CMK (cell line): ENCODE measurements around the gene SYT13.

Experiments used
- DNase-seq: peaks from one replicate; pipeline ENCODE4 v3.0.0-alpha.2; 2010; ENCODE audit warnings: low read depth

The SYT13 gene

GRCh38 chr11:45248501-45249011 lies 37.6 kb downstream of the SYT13 start:
- DNase-seq = no peak

DNA sequence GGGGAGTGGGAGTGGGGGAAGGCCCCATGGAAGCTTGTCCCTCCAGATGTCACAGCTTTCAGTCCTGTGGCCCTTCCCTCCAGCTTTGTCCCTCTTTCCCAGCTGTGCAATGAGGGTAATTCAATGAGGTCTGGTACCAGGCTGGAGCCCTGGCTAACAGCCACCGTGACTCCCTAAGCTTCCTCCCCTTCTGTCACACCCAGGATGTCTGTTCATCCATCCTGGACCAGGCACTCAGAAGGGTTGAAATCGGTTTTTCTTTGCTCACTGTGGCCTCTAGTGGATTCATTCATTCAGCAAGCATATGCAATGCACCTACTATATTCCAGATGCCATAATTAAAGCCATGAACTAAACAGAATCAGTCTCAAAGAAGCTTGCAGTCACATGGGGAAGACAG lies 38.7 kb downstream of the SYT13 start:
- DNase-seq = no peak

DNA sequence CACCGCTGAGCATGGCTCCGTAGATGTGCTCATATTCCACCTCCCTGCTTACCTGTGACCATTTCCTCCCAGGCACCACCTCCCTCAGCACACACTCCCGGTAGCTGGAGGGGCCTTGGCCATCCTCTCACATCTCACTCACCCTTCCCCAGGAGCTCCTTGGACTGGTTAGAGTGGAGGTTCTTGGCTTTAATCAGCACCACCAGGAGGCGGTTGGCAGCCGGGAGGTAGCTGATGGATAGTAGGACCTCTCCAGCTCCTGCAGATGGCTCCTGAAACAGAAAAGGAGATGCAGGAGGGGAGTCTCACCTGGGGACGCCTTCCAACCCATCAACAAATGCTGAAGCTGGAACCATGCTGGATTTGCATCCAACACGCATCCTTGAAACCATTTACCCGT lies 39.9 kb downstream of the SYT13 start:
- no peak for DNase-seq

DNA sequence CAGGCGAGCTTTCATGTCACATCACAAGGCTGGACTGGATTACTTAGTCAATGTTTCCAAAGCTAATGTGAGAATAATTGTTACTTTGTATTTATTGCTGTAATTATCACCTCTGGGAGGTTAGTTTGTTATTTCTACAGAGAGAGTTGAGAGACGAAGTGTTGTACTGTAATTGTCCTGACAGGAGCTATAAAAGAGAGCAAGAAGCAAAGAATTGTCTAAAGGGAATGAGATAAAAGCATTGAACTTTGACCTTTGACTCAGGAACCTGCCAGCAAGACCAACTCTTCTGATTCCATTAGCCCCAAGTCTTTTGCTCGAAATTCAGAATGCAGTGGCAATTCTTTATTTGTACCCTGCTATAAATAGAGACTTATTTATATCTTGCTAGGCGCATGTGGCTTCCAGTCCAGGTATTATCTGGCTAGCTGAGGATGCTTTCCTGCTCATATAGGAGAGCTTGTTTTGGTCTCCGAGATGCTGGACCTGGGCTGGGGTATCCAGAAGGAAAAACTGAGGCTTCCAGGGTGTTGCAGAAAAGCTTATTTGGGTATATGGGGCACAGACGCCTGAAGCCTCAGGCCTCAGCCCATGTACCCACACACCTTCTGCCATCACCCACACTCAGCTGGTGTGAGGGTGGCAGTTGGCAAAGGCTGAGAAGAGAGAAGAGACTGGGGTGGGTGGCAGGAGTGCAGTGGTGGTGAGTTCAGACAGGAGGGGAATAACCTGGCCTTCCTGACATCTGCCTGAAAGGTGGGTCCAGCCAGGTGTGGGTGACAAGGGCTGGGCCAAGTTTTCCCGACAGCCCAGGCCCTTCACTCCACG lies 40.7 kb downstream of the SYT13 start:
- no peak for DNase-seq

DNA sequence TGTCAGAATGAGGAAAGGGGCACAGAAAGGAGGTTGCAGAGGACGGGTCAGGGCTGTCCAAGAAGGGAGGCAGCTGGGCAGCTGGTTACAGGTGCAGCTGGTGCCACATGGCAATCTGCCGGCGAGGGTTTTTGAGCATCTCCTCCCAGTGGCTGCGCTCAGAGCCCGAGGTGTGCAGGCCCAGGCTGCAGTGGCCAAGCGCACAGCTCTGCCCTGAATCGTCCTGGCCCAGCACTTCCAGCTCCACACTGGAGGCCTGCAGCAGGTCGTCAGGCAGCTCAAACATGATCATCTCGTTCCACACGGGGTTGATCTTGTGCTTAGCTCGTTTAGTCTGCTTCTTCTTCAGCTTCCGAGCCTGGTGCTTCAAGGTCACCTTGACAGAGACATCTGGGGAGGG lies 42.2 kb downstream of the SYT13 start:
- no peak for DNase-seq

GRCh38 chr11:45239733-45240132 lies 46.4 kb downstream of the SYT13 start:
- DNase-seq = no peak

DNA sequence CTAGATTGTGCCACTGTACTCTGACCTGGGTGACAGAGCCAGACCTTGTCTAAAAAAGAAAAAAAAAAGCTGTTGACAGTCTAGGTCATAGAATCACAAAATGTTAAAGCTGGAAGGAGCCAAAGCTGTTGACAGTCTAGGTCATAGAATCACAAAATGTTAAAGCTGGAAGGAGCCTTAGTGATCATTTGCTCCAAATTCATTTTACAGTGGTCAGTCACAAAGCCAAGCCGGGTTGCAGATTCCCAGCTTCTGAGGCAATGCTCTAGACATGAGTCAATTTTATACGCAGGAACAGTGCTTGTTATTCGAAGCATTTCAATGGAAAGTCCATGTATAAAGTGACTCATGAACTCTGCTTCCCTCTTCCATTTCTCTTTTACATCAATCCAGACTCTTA lies 47.4 kb downstream of the SYT13 start:
- DNase-seq = no peak

DNA sequence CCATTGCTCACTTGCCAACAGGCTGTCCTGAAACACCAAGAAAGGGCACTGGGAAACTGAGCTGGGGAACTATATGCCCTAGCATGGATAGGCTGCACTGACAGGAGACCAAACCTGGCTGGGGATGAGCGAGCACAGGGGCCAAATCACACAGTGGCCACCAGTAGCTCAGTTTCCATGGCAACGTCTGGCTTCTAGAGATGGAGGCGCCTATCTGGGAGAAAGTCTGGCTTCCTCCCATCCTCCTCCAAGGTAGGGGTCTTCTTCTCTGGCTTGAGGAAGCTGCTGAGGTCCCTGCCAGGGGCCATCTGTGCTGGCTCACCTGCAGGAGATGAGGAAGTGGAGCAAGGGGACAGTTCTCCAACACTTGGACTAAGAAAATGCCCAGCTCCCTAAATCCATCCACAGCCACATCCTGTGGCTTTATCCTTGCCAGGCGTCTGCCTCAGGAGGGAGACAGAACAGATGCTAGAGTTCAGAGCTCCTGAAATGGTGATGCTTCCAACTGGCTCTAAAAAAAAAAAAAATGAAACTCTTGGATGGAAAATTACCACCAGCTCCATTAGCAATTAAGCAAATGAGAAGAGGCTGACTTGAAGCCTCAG lies 48.3 kb downstream of the SYT13 start:
- DNase-seq = no peak

DNA sequence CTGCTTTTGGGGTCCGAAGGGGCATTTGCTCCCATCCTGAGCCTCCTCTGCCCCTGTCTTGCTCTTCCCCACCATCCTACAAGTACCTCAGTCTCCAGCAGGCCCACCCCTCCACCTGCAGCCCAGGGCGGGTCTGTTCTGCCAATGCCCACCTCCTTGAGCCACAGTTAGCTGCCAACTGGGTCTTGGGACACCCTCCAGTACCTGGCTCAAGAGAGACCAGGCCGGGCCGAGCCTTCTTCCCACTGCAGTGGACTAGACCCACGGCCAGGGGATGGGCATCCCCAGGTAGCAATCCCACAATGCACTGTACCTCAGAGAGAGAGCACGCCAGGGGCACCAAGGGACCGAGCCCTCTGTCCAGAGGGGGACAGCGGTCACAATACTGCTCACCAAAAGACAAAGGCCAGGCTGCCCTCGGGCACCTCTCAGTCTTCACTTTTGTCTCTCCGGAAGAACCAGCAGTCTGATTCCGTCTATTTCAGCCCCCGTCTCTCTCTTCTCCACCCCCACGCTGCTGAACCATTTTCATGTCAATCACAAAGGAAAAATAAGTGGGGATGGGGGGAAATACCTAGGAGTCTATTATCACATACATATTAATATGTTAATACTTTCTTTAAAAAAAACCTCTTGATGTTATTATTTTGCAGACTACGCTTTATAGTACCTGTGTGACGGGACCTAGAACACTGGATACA lies 51.7 kb downstream of the SYT13 start:
- no peak for DNase-seq

GRCh38 chr11:45233804-45234170 lies 52.4 kb downstream of the SYT13 start:
- no peak for DNase-seq

- DNase-seq = peak; percentile 43
Observed at GRCh38 chr11:45233121-45233803, 52.9 kb downstream of the SYT13 start.

- DNase-seq = no peak
Observed at GRCh38 chr11:45232341-45233080, 53.6 kb downstream of the SYT13 start.

- peak; percentile 38 for DNase-seq
Observed at GRCh38 chr11:45229401-45230020, 56.6 kb downstream of the SYT13 start.

DNA sequence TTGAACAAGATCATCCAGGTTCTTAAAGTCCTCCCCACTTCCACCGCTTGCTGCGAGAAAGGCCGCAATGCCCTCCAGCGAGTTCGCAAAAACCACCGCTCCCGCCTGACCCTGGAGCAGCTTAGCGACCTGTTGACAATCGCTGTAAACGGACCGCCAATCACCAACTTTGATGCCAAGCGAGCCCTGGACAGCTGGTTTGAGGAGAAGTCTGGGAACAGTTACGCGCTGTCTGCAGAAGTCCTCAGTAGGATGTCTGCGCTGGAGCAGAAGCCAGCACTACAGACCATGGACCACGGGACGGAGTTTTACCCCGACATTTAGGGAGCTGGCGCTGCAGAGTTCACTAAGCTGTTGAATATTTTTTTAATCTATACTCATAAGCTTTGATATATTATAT lies 58.3 kb downstream of the SYT13 start:
- no peak for DNase-seq

DNA sequence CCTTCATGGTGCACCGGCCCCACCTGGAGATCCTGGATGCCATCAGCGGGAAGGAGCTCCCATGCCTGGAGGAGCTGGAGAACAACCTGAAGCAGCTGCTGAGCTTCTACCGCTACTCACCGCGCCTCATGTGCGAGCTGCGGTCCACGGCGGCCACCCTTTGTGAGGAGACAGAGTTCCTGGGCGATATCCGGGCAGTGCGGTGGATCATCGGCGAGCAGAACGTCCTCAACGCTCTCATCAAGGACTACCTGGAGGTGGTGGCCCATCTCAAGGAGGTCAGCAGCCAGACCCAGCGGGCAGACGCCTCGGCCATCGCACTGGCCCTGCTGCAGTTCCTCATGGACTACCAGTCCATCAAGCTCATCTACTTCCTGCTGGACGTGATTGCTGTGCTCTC lies 59.2 kb downstream of the SYT13 start:
- DNase-seq = no peak

DNA sequence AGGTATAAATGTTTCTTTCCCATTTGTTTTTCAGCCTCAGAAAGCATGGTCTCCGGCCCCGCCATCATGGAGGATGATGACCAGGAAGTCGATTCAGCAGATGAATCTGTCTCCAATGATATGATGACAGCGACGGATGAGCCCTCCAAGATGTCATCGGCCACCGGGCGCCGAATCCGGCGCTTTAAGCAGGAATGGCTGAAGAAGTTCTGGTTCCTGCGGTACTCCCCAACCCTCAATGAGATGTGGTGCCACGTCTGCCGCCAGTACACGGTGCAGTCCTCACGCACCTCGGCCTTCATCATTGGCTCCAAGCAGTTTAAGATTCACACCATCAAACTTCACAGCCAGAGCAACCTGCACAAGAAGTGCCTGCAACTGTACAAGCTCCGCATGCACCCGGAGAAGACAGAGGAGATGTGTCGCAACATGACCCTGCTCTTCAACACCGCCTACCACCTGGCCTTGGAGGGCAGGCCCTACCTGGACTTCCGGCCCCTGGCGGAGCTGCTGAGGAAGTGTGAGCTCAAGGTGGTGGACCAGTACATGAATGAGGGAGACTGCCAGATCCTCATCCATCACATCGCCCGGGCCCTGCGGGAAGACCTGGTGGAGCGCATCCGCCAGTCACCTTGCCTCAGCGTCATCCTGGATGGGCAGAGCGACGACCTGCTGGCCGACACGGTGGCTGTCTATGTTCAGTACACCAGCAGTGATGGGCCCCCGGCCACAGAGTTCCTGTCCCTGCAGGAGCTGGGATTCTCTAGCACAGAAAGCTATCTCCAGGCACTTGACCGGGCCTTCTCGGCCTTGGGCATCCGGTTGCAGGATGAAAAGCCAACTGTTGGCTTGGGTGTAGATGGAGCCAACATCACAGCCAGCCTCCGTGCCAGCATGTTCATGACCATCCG lies 59.9 kb downstream of the SYT13 start:
- DNase-seq = no peak

- no peak for DNase-seq
Observed at GRCh38 chr11:45225277-45225676, 60.9 kb downstream of the SYT13 start.

DNA sequence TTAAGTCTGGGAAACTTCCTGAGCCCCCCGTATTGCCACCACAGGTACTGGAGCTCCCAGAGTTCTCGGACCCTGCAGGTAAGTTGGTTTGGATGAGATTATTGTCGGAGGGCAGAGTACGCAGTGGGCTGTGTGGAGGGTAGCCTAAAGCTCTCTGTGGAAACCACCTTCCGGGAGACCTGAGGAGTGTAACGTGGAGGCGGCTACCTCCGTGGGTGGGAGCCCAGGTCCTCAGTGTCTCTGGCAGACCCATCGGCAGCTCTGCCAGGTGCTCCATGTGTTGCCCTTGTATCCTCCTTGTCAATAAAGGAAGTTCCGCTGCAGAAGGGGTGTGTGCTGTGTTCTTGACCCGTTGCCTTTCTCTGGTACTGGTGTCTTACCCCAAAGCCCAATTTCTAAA lies 61.4 kb downstream of the SYT13 start:
- DNase-seq = no peak

GRCh38 chr11:45223496-45223895 lies 62.6 kb downstream of the SYT13 start:
- no peak for DNase-seq

DNA sequence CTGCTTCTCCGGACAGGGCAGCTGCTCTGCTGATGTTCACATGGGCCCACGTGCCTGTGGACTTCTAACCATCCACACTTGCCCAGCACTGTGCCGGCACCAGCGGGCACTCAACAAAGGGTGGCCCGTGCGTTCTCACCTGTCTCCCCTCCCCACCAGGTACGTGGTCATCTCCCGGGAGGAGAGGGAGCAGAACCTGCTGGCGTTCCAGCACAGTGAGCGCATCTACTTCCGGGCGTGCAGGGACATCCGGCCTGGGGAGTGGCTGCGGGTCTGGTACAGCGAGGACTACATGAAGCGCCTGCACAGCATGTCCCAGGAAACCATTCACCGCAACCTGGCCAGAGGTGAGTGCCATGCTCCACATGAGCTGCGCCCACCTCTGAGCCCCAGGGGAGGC lies 66.7 kb downstream of the SYT13 start:
- no peak for DNase-seq
